GM21619 (cell line): ENCODE results near the gene GTF2I.
"Not testable (repeated sequence)": the region's sequence is repeated elsewhere in the genome, so short reads cannot be mapped to it uniquely, and the experiment has no call there.

ENCODE experiments used
- ATAC-seq: cut with Tn5 transposase; IDR thresholded peaks from one replicate; pipeline ENCODE4 v1.9.1; 2021; ENCODE audit not compliant: unreplicated experiment

GTF2I gene

DNA sequence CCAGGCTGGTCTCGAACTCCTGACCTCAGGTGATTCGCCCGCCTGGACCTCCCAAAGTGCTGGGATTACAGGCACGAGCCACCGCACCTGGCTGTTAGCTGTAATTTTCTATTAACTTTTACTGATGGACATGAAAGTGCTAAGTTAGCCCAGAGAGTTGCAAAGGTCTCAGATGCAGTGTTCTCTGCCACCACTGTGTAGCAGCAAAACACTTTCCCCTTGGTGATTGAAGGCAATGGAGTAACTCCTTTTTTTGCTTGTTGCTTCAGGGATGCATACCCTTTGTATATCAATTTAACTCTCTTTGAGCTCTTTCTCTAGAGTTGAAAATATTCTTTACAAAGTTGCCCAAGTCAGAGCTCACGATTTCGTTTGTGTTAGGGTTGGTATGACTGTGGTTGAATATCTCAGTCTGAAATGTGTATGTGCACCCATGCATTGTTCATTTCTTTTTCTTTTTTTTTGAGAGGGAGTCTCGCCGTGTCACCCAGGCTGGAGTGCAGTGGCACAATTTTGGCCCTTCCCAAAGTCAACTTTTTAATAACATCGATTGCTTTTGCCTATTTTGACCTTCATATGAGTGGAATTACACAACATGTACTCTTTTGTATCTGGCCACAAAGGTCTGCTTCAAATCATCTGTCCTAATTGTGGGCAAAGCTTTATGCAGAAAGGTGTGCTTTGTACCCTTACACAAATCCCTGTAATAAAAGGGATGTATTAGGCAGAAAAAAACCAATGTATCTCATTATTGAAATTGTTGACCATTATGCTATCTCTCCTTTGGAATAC, 52.6 kb downstream of the GTF2I start:
- ATAC-seq = no peak

DNA sequence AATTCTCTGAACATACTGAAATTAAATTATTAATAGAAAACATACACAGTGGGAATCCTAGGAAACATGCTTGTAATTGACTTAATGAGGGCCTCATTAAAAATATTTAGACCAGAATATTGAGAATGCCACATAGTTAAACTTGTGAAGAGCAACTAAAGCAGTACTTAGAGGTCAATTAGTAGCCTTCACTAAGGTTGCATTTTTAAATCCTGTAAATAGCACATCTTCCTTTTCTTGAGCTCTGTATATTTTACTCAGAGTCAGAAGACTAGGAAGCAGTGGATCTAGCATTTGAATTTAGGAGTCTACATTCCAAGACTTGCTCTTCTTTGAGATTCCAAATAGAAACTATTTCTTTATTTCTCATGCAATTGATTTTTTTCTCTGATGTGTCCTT, 56.0 kb downstream of the GTF2I start:
- ATAC-seq = no peak

DNA sequence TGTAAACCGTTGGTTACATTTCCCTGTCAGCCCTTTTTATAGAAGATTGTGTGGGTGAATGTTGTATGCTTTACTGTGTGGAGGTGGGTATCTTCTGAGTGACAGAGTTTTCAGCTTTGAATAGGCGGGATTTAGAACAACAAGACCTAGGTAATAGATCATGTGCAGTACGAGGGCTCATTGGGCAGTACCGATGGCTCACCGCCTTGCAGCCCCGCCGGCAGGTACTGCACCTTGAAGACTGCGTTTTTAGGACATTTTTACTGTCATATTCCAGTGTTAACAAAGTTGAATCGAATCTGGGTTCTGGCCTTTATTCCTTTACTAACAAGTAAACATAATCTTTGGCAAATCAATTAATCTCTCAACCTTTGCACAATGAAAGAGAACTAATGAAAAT, 60.4 kb downstream of the GTF2I start:
- ATAC-seq = no peak

DNA sequence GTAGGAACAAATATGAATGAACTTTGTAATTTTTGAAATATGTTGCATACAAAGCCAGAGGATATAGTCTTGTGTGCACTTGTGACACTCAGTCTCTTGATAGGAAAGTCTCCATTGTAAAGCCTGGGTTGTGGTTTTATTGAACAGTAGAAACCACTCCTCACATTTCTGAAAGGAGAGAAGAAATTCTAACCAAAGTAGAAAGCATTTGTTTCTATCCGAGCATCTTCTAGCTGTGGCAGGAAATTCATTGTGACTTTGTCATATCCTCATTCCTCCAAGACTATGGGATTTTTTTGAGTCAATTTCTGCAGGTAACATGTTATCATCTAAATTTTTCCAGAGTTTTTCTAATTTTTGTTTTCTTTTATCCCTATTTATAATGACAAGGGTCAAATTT, 60.8 kb downstream of the GTF2I start:
- no peak for ATAC-seq

DNA sequence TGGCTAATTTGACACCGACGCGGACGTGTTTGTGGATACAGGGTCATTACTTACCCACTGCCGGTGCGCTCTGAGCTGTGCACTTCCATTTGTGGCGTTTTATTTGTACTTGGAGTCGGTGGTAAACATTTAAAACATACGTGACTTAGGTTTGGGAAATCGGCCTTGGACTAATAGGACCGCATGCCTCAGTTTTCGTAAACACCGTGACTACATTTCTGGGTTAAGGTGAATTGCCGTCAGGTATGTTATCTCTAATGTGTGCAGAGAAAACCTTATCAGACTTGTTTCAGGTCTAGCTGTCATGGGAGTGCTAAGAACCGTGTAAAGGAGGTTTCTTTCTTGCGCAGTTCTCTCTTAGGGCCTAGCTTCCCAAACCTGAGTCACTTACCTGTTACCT, 64.6 kb downstream of the GTF2I start:
- ATAC-seq = no peak

DNA sequence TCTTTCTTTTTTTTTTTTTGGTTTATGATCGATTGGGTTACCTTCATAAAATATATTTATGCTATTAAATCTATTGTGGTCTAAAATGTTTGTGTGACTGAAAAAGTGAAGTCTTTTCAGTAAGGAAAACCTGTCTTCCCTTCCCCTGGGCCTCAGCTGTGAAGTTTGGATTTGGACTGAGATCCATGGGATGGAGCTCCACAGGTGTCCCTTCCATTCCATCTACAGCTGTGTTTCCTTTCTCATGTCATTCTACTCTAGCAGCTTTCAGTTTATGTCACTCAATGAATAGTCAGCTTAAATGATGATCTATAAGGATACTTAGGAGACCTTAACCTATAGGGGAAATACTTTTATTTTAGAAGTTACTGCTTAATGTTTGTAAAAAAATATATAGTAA, 68.3 kb downstream of the GTF2I start:
- no peak for ATAC-seq

DNA sequence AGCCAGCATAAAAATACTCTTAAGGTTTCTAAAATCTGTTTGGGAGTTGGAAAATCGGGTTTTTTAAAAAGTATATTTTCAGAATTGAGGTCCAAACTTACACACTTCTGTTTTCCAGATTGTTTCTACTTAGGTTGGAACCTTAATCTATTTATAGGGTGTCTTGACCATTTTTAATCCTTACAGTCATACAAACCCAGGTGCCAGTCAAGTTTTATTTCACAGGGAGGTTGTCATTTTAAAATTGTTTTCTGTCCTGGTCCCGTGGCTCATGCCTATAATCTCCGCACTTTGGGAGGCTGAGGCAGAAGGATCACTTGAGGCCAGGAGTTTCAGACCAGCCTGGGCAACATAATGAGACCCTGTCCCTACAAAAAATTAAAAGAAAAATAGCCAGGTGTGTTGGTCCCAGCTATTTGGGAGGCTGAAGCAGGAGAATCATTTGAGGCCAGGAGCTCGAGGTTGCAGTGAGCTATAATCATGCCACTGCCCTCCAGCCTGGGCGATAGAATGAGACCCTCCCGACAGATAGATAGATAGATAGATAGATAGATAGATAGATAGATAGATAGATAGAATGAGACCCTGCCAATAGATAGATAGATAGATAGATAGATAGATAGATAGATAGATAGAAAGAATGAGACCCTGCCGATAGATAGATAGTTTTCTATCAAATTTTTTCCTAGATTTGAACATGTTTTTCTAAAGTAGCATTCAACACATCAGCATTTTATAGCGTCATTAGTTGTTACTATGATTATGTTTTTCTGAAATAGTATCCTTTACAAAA, 69.0 kb downstream of the GTF2I start:
- ATAC-seq = no peak

DNA sequence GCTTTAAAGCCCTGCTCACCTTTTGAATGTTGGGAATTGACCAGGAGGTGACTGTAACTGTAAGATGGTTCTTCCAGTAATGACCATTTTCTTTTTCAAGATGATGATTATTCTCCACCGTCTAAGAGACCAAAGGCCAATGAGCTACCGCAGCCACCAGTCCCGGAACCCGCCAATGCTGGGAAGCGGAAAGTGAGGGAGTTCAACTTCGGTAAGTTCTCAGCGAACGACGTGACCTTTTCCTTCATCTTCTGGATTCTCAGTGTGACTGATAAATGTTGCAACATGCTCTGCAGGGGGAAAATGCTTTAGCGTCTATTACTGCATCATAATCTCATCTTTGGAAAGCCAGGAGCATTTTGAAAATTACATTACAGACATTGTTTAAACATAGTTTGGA, 71.2 kb downstream of the GTF2I start:
- not testable (repeated sequence) for ATAC-seq

DNA sequence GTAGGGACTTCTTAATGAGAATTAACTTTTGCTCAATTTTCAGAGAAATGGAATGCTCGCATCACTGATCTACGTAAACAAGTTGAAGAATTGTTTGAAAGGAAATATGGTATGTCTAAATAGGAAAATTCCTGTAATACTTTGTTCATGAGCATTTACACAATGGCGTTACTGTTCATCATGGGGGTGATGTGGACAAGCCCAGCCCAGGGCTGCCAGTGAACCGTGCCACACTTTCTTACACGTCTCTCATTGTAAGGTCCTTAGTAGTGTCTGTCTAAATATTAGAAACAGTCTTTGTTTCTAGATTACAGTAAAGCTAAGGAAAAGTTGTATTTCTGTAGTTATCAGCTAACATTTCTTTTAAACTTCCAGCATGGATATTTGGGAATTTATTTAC, 72.7 kb downstream of the GTF2I start:
- not testable (repeated sequence) for ATAC-seq

DNA sequence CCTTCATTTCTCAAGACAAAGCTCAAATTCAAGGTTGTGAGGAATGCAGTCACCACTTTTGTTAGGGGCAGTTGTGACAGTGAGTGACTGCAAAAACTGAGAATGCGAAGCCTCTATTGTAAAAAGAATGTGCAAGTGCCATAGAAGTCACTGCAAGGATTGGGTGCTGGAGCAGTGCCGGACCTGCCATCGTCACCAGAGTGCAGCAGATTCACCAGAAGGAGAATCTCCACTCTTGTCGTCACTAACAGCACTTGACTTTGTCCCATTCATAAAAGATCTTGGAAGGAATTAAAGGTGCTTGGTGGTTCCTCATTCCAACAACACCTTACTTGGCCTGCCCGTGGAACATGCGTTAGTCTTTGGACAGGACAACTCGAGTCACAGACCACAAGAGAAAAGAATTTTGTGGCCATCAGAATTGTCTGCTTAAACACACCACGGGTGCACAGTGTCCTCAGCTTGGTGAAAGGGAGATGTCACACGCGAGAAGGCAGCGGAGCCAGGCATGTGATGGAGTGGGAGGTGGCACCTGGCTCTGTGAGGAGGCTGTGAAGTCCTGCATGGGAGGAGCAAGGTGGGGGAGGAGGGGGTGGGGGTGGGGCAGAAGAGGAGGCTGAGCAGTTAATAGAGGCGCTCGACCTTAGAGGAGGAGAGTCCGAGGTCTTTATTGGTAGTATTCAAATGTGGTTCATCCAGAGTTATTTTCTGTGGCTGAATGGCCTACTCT, 82.6 kb downstream of the GTF2I start:
- not testable (repeated sequence) for ATAC-seq

DNA sequence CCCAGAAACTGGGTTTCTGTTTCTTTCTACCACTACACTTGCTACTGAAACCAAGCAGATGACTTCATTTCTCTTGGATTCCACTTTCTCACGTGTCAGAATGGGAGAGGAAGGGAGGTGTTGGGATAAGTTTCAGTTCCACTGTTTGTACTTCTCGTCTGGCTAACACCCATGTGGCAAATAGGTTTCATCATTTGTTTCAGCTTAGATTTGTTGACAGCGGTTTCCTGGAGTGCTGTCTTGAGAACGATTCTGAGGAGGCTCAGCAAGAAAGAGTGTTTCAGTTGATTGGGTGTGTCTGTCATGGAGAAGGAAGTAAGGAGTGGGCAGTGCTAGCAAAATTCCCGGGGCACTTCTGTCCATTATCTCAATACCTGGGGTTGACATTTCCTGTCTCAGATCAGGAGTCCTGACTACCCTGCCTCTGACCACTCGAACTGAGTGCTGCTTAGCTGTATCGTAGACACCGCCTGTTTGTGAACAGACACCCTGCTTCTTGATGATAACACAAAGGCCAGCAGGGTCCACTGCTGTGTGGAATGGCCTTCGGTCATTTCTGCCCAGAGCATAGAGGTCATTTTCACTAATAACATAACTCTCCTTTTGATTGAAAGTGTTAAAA, 86.5 kb downstream of the GTF2I start:
- not testable (repeated sequence) for ATAC-seq

DNA sequence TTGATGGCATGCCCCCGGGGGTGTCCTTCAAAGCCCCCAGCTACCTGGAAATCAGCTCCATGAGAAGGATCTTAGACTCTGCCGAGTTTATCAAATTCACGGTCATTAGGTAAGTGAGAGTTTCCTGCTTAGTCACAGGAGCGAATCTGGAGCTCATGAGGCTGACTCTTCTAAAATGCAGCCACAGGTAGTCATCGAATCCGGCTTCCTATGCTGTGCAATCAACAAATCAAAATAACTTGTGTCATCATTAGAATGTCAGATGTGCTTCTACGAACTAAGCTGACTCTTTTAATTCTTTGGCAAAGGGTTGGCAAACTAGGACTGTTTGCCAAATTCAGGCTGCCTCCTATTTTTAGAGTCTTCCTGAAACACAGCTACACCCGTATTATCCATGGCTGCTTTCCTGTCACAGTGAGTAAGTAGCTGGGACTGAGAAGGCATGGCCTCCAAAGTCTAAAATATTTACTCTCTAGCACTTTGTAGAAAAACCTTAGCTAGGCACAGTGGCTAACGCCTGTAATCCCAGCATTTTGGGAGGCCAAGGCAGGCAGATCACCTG, 96.5 kb downstream of the GTF2I start:
- ATAC-seq = not testable (repeated sequence)

DNA sequence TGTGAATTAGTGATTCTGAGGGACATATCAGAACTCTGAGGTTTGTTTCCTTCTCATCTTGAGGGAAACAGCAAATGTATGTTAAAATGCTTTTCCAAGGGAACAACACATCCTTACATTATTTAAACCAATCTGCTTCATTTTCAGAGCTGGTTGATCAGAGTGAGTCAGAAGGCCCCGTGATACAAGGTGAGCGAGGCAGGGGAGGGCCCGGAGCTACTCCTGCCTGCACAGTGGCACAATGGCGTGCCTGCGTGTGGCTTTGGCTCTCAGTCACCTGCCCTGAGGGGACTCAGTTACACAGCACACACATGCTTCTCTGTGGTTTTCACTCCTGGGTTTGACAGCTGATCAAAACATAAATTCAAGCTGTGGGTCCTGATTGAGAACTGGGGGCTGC, 99.2 kb downstream of the GTF2I start:
- ATAC-seq = not testable (repeated sequence)

DNA sequence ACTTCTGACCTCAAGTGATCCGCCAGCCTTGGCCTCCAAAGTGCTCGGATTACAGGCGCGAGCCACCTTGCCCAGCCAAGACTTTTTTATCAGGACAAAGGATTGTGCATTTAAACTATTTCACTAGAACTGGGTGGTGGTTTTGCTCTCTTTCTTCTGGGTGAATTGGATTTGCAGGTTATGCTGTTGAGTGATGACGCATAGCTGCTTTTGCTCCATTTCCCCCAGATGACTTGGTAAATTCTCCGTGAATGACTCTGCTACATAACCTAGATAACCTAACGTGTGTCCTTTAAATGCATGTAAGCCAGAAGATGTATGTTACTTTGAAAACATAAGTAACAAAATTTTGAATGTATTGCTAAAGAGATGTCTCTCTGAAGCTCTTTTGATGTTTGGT, 100.8 kb downstream of the GTF2I start:
- not testable (repeated sequence) for ATAC-seq

DNA sequence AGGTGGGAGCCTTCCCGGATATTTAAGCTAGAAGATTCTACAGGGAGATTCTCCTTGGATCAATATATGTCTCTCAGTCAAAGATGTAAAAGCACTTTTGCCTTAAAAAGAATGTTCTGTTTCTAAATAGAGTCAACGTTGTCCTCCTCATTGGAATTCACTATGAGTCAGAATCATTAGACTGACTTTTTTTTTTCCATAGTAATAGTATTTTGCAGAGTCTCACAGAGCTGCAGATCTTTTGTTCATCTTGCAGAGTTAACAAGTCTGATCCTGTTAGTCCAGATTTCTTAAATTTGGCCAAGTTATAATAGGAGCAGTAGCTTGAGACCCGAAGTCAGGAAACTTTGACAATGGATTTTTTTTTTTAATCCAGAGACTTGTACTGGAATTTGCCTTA, 101.5 kb downstream of the GTF2I start:
- not testable (repeated sequence) for ATAC-seq

DNA sequence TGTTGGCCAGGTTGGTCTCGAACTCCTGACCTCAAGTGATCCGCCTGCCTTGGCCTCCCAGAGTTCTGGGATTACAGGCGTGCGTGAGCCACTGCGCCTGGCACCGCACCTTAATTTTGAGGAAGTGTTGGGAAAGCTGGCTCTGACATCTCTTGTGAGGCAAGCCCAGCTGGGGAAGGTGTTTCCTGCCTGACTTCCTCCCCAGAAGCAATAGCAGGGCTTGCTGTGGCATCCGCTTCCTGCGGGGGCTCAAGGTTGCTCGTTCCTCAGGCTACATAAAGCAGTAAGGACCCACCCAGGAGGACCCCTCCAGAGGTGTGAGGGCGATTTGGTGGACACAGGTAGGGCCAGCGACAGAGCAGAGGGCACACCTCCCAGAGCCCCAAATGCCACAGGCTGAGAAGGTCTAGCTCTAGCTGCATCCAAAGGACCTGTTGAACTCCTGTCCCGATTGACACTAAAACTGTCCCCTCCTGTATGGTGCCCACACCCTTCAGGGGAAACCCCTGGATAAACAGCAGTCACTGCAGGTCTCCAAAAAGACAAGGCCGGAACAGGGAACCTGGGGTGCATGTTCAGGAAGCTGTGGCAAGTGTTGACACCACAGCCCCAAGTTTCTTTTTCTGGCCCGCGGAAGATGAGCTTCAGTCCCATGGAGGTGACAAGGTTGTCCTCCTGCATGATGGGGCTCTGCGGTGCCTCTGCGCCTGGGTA, 107.8 kb downstream of the GTF2I start:
- peak; percentile 25 for ATAC-seq

DNA sequence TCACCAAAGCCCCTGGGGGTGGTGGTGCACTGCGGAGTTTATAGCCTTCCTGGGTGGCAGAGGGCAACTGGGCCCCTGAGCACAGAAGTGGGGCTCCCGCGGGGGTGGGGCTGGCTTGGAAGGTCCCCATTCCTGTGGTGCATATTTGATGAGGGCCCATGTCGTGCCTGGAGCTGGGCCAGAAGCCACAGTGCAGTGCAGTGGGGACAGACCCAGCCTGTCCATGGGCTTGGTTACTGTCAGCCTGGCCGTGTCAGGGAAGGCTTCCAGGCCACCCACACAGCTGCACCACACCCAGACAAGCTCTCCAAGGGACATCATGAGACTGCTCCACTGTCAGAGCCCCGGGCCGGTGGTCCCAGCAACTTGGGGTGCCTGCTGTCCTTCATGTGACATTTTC, 109.0 kb downstream of the GTF2I start:
- peak; percentile 26 for ATAC-seq

DNA sequence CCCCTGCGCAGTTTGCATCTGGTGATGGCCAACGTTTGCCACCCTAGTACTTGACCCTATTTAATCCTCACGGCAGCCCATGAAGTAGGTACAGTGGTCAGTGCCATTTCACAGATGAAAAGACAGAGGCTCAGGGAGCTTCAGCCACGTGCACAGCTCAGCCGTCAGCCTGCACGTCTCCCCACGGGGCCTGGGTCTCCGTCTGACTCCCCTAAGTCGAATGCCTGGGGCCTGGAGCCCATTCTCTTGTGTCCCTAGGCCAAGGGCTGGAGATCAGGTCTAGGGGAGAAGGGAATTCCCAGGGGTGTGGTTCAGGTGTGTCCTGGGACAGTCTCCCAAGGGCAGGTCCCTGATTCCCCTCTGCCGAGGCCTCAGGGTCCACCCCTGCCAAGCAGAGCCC, 109.5 kb downstream of the GTF2I start:
- ATAC-seq = not testable (repeated sequence)

DNA sequence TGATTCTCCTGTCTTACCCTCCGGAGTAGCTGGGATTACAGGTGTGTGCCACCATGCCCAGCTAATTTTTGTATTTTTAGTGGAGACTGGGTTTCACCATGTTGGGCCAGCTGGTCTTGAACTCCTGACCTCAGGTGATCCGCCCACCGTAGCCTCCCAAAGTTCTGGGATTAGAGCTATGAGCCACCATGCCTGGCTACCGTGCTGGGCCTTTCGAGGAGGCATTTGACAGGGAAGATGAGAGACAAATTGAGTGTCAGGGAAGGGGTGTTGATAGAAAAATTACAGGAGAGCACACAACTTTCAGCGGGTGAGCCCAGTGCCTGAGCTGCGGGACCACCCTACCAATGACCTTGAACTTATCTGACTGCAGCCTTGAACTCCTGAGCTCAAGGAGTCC, 112.5 kb downstream of the GTF2I start:
- not testable (repeated sequence) for ATAC-seq

DNA sequence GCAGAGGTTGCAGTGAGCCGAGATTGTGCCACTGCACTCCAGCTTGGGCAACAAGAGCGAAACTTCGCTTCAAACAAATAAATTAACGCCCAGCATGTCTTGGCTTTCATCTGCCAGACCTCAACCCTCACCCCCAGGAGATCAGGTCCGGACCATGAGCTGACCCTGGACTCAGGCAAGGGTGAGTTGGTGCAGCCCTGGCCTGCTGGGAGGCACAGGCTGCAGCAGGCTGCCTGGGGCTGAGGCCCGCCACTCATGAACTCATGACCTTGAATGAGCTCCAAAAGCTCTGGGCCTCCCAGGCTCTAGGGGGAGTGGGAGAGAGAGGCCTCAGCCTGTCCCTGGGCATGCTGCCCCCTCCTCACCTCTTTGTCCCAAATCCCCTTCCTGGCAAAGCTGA, 114.6 kb downstream of the GTF2I start:
- not testable (repeated sequence) for ATAC-seq
